HG03460 (cell line): ENCODE measurements around the gene FAM168B.
"Not testable (repeated sequence)": the region's sequence is repeated elsewhere in the genome, so short reads cannot be mapped to it uniquely, and the experiment has no call there.

Experiments
- ATAC-seq: cut with Tn5 transposase; IDR thresholded peaks from one replicate; pipeline ENCODE4 v1.9.1; 2021; ENCODE audit not compliant: unreplicated experiment

FAM168B gene, protein sequence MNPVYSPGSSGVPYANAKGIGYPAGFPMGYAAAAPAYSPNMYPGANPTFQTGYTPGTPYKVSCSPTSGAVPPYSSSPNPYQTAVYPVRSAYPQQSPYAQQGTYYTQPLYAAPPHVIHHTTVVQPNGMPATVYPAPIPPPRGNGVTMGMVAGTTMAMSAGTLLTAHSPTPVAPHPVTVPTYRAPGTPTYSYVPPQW

DNA sequence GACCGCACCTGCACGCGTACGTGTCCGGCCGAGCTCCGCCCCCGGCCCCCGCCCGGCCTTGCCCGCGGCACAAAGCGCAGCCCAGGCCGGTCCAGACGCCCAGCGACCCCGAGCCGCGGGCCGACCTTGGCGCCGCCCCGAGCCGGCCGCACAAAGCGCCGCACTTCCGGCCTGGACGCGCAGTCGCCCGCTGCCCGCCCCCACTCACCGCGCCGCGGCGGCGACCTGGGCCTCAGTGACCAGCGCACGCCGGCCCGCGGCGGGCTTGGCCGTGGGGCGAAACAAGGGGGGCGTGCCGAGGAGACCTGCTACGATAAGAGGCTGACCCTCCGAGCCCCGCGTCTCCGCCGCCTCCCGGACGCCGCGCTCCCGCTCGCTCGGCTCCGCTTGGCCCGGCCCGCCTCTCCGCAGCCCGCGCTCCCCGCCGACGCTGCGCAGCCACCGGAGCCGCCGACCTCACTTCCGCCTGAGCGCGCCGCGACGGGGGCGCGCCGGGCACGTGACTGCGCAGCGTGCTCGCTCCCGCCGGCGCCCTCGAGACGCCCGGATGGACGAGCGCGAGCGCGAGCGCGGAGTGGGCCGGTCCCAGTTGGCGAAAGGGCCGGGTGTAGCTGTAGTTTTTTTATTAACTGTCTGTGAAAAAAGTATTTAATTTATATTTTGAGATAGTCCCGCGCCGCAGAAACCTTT is at the start of gene FAM168B:
TSS of gene FAM168B (minus strand) at position 455 of the 690 bp plus-strand sequence. CDS start 10,814 bp downstream, outside the sequence.
- peak; percentile 78 for ATAC-seq

DNA sequence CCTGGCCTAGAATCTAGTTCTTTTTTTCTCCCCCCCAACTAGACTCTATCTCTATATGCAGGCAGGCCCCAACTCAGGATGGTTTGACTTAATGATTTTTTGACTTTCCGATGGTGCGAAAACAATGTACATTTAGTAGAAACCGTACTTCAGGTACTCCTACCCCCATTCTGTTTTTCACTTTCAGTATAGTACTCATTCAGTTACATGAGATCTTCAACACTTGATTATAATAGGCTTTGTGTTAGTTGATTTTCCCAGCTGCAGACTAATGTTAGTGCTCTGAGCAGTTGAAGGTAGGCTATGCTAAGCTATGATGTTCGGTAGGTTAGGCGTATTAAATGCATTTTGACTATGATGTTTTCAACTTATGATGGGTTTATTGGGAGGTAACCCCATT is 49.6 kb upstream of the FAM168B start:
- ATAC-seq: no peak

DNA sequence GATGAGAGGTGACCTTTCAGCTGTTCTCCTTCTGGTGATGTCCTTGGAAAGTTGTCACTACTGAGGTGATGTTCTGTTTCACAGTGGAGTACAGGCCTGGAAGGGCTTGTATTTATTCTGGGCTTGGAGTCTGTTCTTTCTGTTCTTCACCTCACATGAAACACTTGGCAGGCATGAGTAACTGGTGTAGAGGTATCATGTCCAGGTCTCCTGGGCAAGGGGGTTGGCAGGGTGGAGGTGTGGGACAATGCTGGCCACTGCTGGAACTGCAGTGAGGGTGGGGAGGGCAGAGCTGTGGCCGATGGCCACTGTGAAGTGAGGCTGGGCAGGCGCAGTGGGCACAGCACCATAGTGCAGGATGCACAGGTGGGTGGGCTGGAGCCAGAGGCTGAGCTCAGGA is 47.3 kb upstream of the FAM168B start:
- ATAC-seq: no peak

DNA sequence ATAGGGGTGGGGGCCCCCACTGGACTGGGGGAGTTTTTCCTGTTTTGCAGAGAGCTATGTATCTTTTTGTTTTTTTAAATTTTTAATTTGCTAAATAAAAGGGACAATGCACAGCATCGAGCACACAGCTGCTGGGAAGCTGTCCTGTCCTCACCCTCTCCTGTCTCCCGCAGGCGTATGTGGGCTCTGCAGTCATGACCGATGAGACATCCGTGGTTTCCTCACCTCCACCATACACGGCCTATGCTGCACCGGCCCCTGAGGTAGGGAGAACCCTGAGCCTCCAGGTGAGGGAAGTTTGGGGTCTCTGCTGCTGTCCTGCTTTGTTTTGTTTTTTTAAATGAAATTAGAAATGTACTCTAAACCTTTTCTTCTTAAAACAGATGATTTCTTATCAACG is 39.5 kb upstream of the FAM168B start:
- ATAC-seq: no peak

DNA sequence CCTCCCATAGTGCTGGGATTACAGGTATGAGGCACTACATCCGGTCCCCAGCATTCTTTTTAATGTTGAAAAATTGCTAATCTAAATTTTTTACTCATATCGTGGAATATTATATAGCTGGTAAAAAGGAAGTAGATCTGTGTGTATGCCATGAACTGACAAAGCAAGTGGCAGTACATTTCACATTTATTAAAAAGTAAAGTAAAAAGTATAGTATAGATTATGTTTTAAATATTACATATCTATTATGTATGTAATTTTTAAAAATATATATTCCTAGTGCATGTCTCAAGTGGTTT is 37.0 kb upstream of the FAM168B start:
- no peak for ATAC-seq

DNA sequence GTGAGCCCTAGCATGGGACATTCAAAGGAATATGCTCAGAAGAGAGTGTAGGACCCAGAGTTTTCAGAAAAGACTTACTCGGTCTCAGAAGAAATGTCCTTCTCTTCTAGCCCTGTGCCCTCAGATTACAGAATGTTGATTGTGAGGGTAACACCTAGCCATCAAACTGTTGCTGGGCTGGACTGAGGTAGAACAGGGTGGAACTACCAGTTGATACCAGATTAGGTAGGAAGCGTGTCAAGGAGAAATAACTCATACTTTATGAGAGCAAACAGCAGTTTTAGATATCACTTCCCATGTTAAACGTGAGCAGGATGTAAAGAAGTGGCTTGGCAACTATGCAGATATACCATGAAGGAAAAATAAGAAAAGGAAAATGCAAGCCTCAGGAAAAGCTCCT is 34.7 kb upstream of the FAM168B start:
- no peak for ATAC-seq

DNA sequence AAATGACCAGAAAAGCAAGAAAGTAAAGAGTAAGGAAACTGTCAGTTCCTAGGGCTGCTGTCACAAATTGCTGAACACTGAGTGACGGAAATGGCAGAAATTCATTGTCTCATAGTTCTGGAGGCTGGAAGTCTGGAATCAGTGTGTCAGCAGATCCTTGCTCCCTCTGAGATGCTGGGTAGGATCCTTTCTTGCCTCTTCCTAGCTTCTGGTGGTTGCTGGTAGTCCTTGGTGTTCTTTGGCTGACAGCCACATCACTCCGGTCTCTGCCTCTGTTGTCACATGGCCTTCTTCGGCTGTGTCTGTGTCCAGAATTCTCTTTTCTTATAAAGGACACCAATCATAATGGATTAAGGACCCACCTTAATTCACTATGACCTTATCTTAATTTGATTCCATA is 33.8 kb upstream of the FAM168B start:
- no peak for ATAC-seq

DNA sequence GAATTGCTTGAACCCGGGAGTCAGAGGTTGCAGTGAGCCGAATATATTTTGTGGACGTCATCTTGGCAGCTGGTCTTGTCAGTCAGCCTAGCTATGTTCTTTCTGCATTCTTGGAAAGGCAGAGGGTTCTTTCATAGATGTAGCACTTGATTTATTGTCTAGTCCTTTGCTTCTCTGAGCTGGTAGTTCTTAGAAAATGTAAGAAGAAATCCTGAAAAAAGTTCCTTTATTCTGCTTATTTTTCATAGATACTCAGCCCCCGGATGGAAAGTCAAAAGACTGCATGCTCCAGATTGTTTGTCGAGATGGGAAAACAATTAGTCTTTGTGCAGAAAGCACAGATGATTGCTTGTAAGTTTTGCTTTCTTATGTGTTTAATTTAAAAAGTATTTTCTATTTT is 33.2 kb upstream of the FAM168B start:
- ATAC-seq: no peak

DNA sequence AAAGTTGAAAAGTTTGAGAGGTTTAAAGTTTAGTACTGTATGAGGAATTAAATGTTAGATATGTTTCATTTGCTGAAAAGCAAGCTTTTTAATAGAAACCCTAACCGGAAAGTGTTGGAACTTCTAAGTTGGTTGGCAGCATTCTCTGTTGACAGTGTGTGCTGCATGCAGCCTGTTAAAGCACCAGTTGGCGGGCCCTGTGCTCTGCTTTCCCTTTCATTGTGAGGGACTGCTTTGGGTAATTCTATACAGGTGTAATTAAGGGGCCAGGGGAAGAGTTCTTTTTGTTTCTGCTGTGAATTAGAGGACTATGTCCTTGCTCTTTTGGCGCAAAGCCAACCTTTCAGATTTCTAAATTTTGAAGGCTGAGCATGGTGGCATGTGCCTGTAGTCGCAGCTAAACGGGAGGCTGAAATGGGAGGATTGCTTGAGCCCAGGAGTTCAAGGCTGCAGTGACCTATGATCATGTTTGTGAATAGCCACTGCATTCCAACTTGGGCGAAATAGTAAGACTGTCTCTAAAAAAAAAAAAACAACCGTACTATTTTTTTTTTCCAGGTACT is 32.0 kb upstream of the FAM168B start:
- ATAC-seq: no peak

DNA sequence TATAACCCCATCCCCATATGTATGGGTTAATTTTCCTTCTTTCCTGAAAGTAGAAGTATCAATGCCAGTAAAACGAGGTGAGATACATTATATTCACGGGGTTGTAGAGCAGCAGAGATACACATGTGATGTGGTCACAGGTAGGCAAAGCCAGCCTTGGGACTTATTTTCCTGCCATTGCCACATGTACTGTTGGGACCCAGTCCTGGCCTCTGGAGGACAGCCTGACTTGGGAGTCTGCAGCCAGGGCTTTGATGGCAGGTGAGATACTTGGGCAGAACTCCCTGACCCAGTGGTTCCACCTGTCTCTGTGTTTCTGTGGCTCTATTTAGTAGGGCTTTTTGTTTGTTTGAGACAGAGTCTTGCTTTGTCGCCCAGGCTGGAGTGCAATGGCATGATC is 29.9 kb upstream of the FAM168B start:
- ATAC-seq: no peak

DNA sequence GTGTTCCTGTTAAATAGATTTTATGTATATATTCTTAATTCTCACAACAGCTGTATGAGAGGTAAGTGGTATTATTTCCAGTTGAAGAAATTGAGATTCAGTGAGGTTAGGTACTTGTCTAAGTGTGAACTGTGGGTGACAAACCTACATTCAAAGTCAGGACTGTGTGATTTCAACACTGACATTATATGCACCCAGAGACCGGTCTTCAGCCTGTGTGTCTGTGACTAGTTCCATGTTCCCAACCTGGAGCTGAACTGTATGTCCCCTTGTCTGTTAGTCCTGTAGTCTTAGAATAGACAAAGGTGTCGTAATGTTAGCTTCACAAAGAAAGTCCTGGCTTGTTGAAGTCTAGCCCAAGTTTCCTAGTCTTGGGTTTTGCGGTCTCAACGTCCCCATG is 29.2 kb upstream of the FAM168B start:
- ATAC-seq: no peak

DNA sequence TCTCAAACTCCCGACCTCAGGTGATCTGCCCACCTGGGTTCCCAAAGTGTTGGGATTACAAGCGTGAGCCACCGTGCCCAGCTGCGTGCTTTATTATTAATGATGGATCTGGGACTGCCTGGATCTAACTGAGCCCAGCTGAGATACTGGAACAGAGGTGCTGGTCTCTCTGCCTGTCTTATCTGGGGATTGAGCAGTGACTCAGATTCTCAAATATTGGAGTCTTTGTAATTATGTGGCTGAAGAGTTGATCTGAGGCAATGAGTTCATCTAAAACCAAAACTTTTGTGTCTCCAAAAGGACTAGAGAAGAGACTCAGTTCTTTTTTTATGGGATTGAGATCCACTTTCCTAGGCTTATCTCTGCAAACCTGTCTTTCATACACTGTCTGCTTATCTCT is 28.2 kb upstream of the FAM168B start:
- no peak for ATAC-seq

DNA sequence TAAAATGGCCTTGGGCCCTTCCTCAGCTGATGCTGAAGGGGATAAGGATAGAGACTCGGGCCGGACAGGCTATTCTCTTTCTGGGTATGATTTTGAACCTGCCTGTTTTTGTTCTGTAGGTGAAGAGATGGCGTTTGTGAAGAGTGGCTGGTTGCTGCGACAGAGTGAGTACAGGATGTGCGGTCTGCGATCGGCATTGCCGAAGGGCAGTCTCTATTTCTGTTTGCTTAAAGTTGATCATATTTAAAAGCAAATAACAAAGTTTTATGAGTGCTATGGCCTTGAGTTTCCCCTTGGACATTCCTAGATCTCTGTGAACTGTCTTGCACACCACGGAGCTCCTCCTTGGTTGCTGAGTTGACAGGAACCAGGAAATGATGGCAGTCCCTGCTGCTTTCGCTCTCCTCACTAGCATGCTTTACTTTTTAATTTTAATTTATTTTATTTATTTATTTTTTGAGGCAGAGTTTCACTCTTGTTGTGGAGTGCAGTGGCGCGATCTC is 27.6 kb upstream of the FAM168B start:
- ATAC-seq: no peak

DNA sequence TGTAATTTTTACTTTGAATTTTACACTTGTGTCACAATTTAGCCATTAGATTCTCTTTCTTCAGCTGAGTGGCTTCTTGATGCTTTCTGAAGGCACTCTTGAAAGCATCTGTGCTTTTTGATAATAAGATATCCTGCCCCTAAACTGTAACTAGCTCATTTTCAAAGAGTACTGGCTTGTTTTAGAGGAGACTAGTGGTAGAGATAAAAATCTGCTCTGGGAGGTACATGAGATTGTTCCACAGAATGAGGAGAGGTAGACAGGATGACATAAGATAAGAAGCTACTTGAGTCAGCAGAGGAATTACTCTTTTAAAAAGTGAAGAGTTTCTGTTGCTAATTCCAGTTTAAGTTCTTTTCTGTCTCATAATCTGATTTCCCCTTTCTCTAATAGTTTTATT is 22.5 kb upstream of the FAM168B start:
- no peak for ATAC-seq

DNA sequence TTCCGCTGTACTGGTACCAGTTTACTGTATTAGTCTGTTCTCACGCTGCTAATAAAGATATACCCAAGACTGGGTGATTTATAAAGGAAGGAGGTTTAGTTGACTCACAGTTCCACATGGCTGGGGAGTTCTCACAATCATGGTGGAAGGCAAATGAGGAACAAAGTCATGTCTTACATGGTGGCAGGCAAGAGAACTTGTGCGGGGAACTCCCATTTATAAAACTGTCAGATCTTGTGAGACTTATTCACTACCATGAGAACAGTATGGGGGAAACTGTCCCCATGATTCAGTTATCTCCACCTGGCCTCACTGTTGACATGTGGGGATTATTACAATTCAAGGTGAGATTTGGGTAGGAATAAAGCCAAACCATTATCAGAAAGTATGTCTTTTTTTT is 21.7 kb upstream of the FAM168B start:
- not testable (repeated sequence) for ATAC-seq

DNA sequence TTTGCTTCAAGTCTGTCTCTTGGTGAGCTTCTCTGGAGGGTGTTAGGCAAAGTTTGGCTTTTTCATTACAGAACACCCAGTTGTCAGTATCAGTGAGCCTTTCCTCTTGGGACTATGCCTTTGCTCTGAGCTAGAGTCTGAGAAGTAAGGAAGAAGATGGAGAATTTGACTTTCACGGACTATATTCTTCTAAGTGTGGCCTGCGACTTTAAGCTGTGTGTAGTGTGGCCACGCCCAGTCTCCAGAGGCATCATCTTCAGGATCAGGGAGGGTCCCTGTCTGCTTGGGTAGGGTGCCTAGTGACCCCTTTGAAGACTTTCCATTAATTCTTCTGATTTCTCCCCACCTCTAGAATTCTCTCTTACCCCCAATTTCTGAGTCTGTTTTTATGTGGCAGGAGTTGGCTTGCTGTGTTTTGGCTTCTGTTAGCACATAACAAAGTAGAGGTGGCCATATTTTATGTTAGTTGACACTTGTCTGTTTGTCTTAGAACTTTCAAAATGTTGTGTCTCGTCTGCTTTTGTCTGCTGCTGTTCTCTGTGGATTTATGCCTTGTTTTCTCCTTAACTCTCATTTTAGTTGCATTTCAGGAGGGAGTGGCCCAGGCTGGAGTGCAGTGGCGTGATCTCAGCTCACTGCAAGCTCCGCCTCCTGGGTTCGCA is 20.4 kb upstream of the FAM168B start:
- no peak for ATAC-seq

DNA sequence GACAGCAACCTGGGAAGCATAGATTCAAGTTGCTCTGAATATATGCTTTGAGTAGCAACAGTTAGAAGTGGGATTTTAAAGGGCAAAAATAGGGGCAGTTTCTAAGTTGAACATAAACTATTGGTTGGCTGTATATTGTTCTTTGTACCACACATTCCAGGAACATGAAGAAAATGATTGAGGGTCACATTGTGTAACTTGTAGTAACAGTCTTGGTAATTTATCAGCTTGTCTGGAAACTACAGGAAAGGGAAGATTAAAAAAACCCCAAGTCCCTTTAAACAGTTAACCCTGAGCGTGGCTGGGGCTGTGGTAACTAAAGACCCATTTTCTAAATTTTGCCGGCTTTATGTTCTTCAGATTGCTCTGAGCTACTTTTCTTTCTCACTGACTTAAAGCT is 19.3 kb upstream of the FAM168B start:
- no peak for ATAC-seq

DNA sequence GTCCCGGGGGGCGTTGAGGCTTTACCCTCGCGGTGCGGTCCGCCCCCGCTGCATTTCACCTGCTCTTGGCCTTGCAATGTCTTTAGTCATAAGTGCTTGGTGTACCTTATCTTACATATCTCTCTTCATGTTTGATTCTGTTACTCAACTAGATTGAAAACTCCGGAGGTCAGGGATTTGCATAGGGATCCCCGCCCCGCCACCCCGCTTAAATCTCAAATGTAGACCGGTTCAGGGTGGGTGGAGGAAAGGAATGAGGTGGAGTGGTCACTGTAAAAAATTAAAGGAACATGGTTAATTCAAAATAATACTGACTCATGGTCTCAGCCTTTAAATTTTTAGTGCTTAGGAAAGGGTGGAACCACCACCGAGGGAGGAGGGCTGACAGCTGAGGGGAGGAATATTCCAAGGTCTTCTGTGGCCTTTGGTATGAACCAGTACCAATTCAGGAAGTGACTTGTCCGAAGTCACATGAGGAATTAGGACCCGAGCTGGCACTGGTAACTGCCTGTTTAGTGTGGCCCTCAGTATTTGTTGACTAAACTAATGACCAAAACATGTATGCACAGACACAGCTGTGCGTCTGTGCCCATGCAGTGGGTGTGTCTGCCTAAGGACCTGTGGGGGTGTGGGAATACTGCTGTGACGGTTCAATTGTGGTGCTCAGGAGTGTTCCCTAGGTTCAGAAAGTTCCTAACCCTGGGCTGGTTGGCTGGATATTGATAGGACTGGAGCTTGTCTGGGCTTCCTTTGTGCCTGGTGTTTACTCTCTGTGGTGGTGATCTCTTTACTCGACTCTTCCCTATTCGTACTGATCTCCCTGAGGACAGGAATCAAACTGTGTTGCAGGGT is 12.9 kb upstream of the FAM168B start:
- ATAC-seq: peak; percentile 30

DNA sequence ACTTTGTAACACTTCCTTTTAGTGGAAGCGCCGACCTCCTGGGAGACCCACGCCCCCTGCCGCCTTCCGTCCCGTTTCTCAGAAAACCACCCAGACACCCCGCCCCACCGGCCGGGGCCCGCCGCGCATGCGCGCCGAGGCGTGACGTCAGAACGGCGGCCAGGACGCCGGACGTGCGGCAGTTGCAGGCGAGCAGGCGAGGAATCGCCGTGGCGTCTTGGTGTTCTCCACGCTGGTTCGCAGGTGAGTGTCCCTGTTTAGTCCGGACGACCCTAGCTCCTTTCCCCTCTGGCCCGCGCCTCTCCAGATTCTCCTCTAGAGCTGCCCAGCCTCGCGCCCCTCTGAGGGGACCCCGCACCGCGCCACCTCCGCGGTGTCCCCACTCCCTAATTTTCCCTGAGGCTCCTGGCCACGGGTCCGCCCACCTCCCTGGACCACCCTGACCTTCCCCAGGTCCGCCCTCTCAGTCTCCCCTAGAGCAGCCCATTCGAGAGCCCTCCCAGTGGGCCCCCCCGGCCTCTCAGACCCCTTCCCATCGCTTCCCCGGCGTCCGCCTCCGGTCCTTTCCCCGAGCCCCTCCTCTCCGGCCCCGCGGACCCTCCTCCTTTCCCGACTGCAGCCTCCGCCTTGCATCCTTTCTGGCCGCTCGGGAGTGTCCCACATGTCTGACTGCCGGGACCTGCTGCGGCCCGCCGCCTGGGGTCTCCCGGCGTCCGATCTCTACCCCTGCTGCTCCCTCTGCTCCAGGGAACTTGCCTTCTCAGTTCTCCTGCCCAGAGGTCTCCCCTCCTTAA is 12.1 kb upstream of the FAM168B start, which contains the start of gene PLEKHB2:
TSS of gene PLEKHB2 (plus strand) at position 181 of the 794 bp plus-strand sequence. CDS start 15,606 bp downstream, outside the sequence.
- peak; percentile 78 for ATAC-seq

DNA sequence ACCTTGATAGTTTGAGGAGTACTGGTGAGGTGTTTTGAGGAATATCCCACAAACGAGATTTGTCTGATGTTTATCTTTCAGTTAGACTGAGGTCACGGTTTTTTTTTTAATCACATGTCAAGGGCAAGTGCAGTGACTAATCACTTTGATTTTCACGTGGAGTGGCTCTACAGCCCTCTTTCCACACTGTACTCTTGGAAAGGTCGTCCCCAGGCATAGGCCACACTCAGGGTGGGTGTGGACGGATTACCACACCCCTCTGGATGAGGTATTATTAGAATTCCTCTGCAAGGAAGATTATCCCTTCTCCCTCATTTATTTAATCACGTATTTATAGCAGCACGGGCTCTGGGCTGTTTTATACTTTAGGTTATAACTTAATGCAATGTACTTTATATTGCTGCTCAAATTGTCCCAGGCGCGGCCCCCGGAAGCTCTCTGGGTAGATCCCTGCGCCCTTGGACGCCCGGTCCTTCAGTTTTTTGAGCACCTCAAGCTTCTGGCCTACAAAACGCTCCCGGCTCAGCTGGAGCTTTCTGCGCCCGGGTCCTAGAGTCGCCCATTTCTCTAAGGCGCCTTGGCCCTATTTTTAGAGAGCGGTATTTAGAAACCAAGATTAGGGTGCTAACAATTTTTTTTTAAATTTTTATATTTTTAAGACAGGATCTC is 11.4 kb upstream of the FAM168B start:
- ATAC-seq: peak; percentile 66
